Tongue (tissue), 2 donors: ENCODE results near the gene PLN. TPM values are rescaled to one million over a fixed set of nuclear protein-coding genes. Genes with fewer than 3 reads are reported as not detected.

Experiments
- DNase-seq: peaks from one replicate; pipeline ENCODE4 v3.0.0-alpha.2; 2015
- total RNA-seq: library from RNA; depleted of rRNA; stranded (reverse); fragments of >200 nt; gene quantifications from one replicate; pipeline ENCODE4 v1.2.3, GENCODE V29; 2014

PLN gene
- total RNA-seq, result 24.5 TPM

- DNase-seq, result no peak
These were observed at the start of gene PLN for GRCh38 chr6:118548136-118548535. PLN (plus strand) TSS chr6:118548296; CDS start chr6:118558922, 10,626 bp downstream.

GRCh38 chr6:118500130-118501015 lies 47.7 kb upstream of the PLN start:
- DNase-seq, result no peak

GRCh38 chr6:118501099-118501498 lies 47.0 kb upstream of the PLN start:
- no peak for DNase-seq

- peak; percentile 49 for DNase-seq
These were observed 46.3 kb upstream of the PLN start for GRCh38 chr6:118501765-118502164.

- DNase-seq, result peak; percentile 34
These were observed 45.9 kb upstream of the PLN start for GRCh38 chr6:118502169-118502568.

GRCh38 chr6:118504611-118505010 lies 43.5 kb upstream of the PLN start:
- DNase-seq, result no peak

- DNase-seq, result no peak
These were observed 42.4 kb upstream of the PLN start for GRCh38 chr6:118505656-118506055.

- no peak for DNase-seq
These were observed 41.9 kb upstream of the PLN start for GRCh38 chr6:118506071-118506638.

- no peak for DNase-seq
These were observed 40.5 kb upstream of the PLN start for GRCh38 chr6:118507636-118508035.

- DNase-seq, result peak; percentile 37
These were observed 39.0 kb upstream of the PLN start for GRCh38 chr6:118509009-118509617.

- no peak for DNase-seq
These were observed 36.0 kb upstream of the PLN start for GRCh38 chr6:118511930-118512715.

- no peak for DNase-seq
These were observed 33.4 kb upstream of the PLN start for GRCh38 chr6:118514689-118515088.

GRCh38 chr6:118522422-118522821 lies 25.7 kb upstream of the PLN start:
- no peak for DNase-seq

- no peak for DNase-seq
These were observed 24.9 kb upstream of the PLN start for GRCh38 chr6:118523216-118523615.

GRCh38 chr6:118524686-118525085 lies 23.4 kb upstream of the PLN start:
- DNase-seq, result no peak

- no peak for DNase-seq
These were observed 21.9 kb upstream of the PLN start for GRCh38 chr6:118525913-118526780.

GRCh38 chr6:118528129-118528528 lies 20.0 kb upstream of the PLN start:
- no peak for DNase-seq

GRCh38 chr6:118529756-118530155 lies 18.3 kb upstream of the PLN start:
- DNase-seq, result no peak

GRCh38 chr6:118530942-118531341 lies 17.2 kb upstream of the PLN start:
- no peak for DNase-seq

- no peak for DNase-seq
These were observed 12.8 kb upstream of the PLN start for GRCh38 chr6:118535176-118535844.

- no peak for DNase-seq
These were observed 11.6 kb upstream of the PLN start for GRCh38 chr6:118536478-118536877.
